ENCODE measurements around the gene SCYGR5. TPM values are rescaled to one million over a fixed set of nuclear protein-coding genes. Genes with fewer than 3 reads are reported as not detected.

Gene SCYGR5
- total RNA-seq, 1 experiment from 2014 or later: not detected

DNA sequence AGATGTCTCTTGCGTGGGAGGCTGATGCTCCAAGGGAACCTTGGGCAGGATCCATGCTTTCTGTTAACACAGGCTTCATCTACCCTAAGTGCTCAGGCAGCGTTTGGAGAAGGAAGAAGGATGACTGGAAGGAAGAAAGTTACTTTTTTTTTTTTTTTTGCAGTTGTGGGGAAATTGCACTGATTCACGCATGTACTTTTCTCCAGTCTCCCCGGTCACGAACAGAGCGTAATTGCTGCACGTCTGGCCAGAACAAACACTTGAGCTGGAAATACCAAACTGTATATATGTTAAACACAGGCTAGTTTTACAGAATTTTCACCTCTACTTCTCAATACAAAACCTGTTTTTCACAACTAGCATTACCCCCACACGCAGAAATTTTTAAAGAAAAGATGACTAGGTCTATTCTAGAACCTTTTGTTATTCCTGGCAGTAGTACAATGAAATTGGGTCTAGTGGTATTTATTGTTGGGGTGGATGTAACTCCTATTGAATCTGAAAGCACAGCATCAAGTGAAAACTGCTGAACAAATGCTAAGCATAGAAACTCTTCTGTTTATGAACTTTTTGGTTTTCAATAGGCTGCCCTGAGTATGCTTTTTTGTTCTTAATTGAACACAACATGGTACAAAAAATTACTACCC, 9.3 kb upstream of the SCYGR5 start (continued):
- no peak for TF ChIP-seq SP1 (IDR thresholded peaks at IDR 0.05; ENCODE audit: low read depth)
- TF ChIP-seq EZH2 (IDR thresholded peaks at IDR 0.05): no peak
- TF ChIP-seq EGR1 (IDR thresholded peaks at IDR 0.05; ENCODE audit: low read depth): no peak
- TF ChIP-seq POLR2A (IDR thresholded peaks at IDR 0.05; ENCODE audit: borderline replicate concordance, extremely low read depth, insufficient read depth, insufficient read length): no peak

DNA sequence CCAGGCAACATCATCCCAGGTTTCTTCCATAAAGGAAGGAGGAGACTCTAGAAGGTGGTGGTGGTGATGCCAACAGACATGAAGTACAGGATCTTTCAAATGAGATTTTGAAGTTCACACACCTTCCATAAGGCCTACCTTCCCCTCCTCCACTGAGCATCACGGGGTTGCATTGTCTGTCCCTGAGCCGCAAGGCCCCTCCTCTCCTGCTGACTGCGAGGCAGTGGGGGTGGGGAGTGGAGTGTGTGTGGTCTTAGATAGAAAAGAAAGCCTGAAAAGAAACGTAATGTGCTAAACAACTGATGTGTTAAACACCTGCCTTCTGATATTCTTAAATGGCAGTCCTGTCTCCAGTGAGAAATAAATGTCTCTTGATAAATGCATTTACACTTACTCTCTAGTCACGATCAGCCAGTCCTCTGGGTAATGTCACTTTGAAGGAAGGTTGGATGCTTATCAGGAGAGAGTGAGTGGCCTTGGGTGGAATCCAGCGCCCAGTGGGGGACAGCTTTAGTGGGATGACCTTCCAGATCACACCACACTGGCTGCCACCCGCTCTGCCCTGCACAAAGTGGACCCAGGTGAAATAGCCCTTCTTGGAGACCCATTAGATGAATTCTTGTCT, 5.5 kb upstream of the SCYGR5 start:
- ChIA-PET POLR2A (no interaction called here), CTCF (no interaction called here), RAD21 (ENCODE audit: low non-redundant PET in 1 of 2, low total read pairs in 2 of 2, uncharacterized antibody in 2 of 2, unreplicated experiment in 2 of 2) (no interaction called here)
- Histone ChIP-seq H3K79me2 (ENCODE audit: insufficient read depth, low read length) (no peaks in the 10 kb centered on the region), H3K27ac (ENCODE audit: low read depth, low read length) (no peak overlapping the region), H4K20me1 (ENCODE audit: insufficient read depth) (no peaks in the 10 kb centered on the region), H3K4me3 (replicated peaks in 1 of 2; ENCODE audit: low read depth in 1 of 2, low read length in 2 of 2) (no peak overlapping the region), H3K27me3 (ENCODE audit: insufficient read depth, low read length) (no peaks in the 10 kb centered on the region), H3K4me1 (ENCODE audit: control insufficient read depth in 1 of 2, insufficient read depth in 2 of 2, low read length in 2 of 2) (no peaks in the 10 kb centered on the region), H3K9me3 (ENCODE audit: control insufficient read depth in 1 of 2, insufficient read depth in 1 of 2, low read depth in 1 of 2, low read length in 2 of 2) (no peaks in the 10 kb centered on the region), H2AFZ (ENCODE audit: low read depth, low read length, poor library complexity, severe bottlenecking) (no peak overlapping the region), H3K4me2 (ENCODE audit: low read length) (no peak overlapping the region), H3K9ac (ENCODE audit: low read length) (no peak overlapping the region), H3K9me2 (ENCODE audit: insufficient read depth) (no peaks in the 10 kb centered on the region), H3K36me3 (ENCODE audit: control insufficient read depth in 1 of 2, insufficient read depth in 2 of 2, low read length in 2 of 2) (no peaks in the 10 kb centered on the region)
- no TSS peak for BruUV-seq (replicated peaks)
- TF ChIP-seq SIN3A (IDR thresholded peaks at IDR 0.05; ENCODE audit: low read depth) (no peak), ATF3 (IDR thresholded peaks at IDR 0.05) (no peak), ZFX (IDR thresholded peaks at IDR 0.05) (no peak), EZH2 (IDR thresholded peaks at IDR 0.05) (no peak), ZBTB33 (IDR thresholded peaks at IDR 0.05; ENCODE audit: extremely low read depth, insufficient replicate concordance, low read length) (no peak), ZNF274 (IDR thresholded peaks at IDR 0.05; ENCODE audit: low read depth, low read length) (no peak)
- intact Hi-C loops (cut with micrococcal nuclease): no loop called here
- no peak for DNase-seq (ENCODE audit: low read depth, low spot score)
- no peak for ATAC-seq

Measured in HCT116 (cell line).